GM12878 (cell line): ENCODE results near the gene LCE3C. TPM values are rescaled to one million over a fixed set of nuclear protein-coding genes. Genes with fewer than 3 reads are reported as not detected.

ENCODE experiments used
- ATF7 ChIP-seq: fragments of 450-650 bp; IDR thresholded peaks from 2 replicates; pipeline ENCODE4 v1.6.1; 2016; ENCODE audit warnings: low read depth, mild to moderate bottlenecking
- CUX1 ChIP-seq: IDR thresholded peaks from 2 replicates; pipeline ENCODE4 v1.6.1; 2012; ENCODE audit warnings: improper control_type of control experiment, low read depth, low read length; ENCODE audit not compliant: insufficient replicate concordance
- MEF2A ChIP-seq: IDR thresholded peaks from 2 replicates; pipeline ENCODE4 v1.6.1; 2011; ENCODE audit warnings: low read depth, mild to moderate bottlenecking, low read length, moderate library complexity; ENCODE audit not compliant: insufficient read depth
- MEF2B ChIP-seq: fragments of 450-650 bp; IDR thresholded peaks from 2 replicates; pipeline ENCODE4 v1.6.1; 2018; ENCODE audit warnings: mild to moderate bottlenecking, moderate library complexity; ENCODE audit not compliant: partially characterized antibody, poor library complexity, severe bottlenecking
- RCOR1 ChIP-seq: conservative IDR thresholded peaks from 2 replicates; pipeline ENCODE4 v1.6.1; 2012; ENCODE audit warnings: low read depth, low read length, improper control_type of control experiment
- SMARCA5 ChIP-seq: fragments of 450-650 bp; IDR thresholded peaks from 2 replicates; pipeline ENCODE4 v1.6.1; 2017; ENCODE audit warnings: mild to moderate bottlenecking
- STAT3 ChIP-seq: IDR thresholded peaks from 2 replicates; pipeline ENCODE4 v1.6.1; 2011; ENCODE audit warnings: low read depth, low read length, improper control_type of control experiment
- ZNF384 ChIP-seq: IDR thresholded peaks from 2 replicates; pipeline ENCODE4 v1.6.1; 2012; ENCODE audit warnings: low read depth, mild to moderate bottlenecking, low read length, improper control_type of control experiment, borderline replicate concordance
- polyA plus RNA-seq, 11 experiments: library from polyadenylated mRNA; depleted of rRNA in 4 of 11; unstranded in 6 of 11; stranded (reverse) in 5 of 11; fragments of >200 nt; fragmentation: Nextera tagmentation in 4 of 11; fragmentation: Illumina TruSeq in 1 of 11; extraction: Ambion mirVana in 4 of 11; extraction: Trizol in 1 of 11; gene quantifications; 1 replicate in 1 of 11; 2 replicates in 10 of 11; pipeline versions ENCODE4 v1.2.1 to v1.2.3, GENCODE V29; 2011 to 2016; ENCODE audit warnings: inconsistent platforms in 2 of 11, missing spikeins in 2 of 11, low read depth in 1 of 11
- total RNA-seq, 4 experiments: library from RNA; depleted of rRNA in 3 of 4; stranded (reverse); fragments of >200 nt in 3 of 4; fragmentation: Illumina TruSeq in 1 of 4; extraction: Trizol in 1 of 4; gene quantifications; 2 replicates each; pipeline versions ENCODE4 v1.2.1 to v1.2.3, GENCODE V29; 2013 to 2021
- TF ChIP-seq, protein P1 (sequence below): fragments of 150-350 bp; IDR thresholded peaks from 2 replicates; pipeline ENCODE4 v1.6.1; 2014; ENCODE audit warnings: mild to moderate bottlenecking, low read depth, low read length
- TF ChIP-seq, protein P2 (sequence below): IDR thresholded peaks from 2 replicates; pipeline ENCODE4 v1.6.1; 2011; ENCODE audit warnings: mild to moderate bottlenecking, low read depth, low read length, moderate library complexity; ENCODE audit not compliant: insufficient replicate concordance

Gene LCE3C
- total and polyA plus RNA-seq, 10 of the 15 experiments (the other 5 are each of a cell fraction or from before 2014, with no cell fraction given): not detected

DNA sequence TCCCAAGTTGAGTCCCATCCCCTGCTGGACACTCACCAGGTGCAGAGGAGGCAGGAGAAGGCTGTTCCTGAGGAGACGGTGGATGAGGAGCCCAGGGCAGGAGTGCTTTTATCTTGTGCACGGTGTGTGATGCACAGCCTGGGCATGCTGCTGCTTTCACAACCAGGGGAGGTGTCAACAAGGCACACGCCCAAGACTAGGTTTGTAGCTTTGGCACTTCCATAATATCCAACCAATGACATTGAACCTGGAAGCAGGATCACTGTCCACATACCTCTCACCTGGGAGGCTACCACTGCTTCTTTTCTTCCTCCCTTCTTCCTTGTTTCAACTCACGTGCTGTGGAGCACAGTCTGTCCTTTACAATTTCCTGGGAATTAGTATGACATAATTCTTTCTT is 19.6 kb upstream of the LCE3C start, which contains the start of gene LCE3D (continued):
- TF ChIP-seq CUX1: no peak
- TF ChIP-seq SMARCA5: no peak
- TF ChIP-seq STAT3: no peak
- TF ChIP-seq MEF2A: no peak
- TF ChIP-seq RCOR1: no peak
- TF ChIP-seq ATF7: no peak
- TF ChIP-seq MEF2B: no peak
- TF ChIP-seq ZNF384: no peak
- TF ChIP-seq, protein P1, sequence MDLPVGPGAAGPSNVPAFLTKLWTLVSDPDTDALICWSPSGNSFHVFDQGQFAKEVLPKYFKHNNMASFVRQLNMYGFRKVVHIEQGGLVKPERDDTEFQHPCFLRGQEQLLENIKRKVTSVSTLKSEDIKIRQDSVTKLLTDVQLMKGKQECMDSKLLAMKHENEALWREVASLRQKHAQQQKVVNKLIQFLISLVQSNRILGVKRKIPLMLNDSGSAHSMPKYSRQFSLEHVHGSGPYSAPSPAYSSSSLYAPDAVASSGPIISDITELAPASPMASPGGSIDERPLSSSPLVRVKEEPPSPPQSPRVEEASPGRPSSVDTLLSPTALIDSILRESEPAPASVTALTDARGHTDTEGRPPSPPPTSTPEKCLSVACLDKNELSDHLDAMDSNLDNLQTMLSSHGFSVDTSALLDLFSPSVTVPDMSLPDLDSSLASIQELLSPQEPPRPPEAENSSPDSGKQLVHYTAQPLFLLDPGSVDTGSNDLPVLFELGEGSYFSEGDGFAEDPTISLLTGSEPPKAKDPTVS: no peak
- TF ChIP-seq, protein P2, sequence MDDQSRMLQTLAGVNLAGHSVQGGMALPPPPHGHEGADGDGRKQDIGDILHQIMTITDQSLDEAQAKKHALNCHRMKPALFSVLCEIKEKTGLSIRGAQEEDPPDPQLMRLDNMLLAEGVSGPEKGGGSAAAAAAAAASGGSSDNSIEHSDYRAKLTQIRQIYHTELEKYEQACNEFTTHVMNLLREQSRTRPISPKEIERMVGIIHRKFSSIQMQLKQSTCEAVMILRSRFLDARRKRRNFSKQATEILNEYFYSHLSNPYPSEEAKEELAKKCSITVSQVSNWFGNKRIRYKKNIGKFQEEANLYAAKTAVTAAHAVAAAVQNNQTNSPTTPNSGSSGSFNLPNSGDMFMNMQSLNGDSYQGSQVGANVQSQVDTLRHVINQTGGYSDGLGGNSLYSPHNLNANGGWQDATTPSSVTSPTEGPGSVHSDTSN: no peak
- TF ChIP-seq, all 136 proteins: peak for 0
